Urothelium cell line (cell line): ENCODE measurements around the gene GTPBP3.

ENCODE experiments used
- DNase-seq: peaks from one replicate; pipeline ENCODE4 v3.0.0; 2011; ENCODE audit warnings: low spot score, mixed read lengths
- FAIRE-seq: peaks from 2 replicates; lab custom pipeline; 2011; peaks lifted over from hg19 to GRCh38; lab: Jason Lieb, UNC

GTPBP3 gene

GRCh38 chr19:17380426-17381138, 43.2 kb downstream of the GTPBP3 start:
- DNase-seq, result no peak
- no peak for FAIRE-seq

- peak; percentile 37 for DNase-seq
- no peak for FAIRE-seq
These were observed 48.7 kb downstream of the GTPBP3 start for GRCh38 chr19:17385878-17386611.

- no peak for DNase-seq
- no peak for FAIRE-seq
These were observed 51.9 kb downstream of the GTPBP3 start for GRCh38 chr19:17389288-17389687.

GRCh38 chr19:17389957-17390664, 52.8 kb downstream of the GTPBP3 start:
- DNase-seq (no peak), FAIRE-seq (no peak)

GRCh38 chr19:17390665-17391370, 53.5 kb downstream of the GTPBP3 start:
- FAIRE-seq (no peak), DNase-seq (peak; percentile 93)

GRCh38 chr19:17391371-17392151, 54.2 kb downstream of the GTPBP3 start:
- FAIRE-seq (no peak), DNase-seq (no peak)
